ENCODE results near the gene SMIM41.

- TF ChIP-seq POLR2A (IDR thresholded peaks at IDR 0.05; ENCODE audit: low read length) (no peak), CTCF (IDR thresholded peaks at IDR 0.05) (no peak), BCL3 (IDR thresholded peaks at IDR 0.05) (no peak), USF2 (IDR thresholded peaks at IDR 0.05) (no peak), RFX5 (IDR thresholded peaks at IDR 0.05) (no peak), REST (IDR thresholded peaks at IDR 0.05) (no peak), ELK1 (IDR thresholded peaks at IDR 0.05; ENCODE audit: low read depth, low read length) (no peak), RAD21 (conservative IDR thresholded peaks at IDR 0.05 in 1 of 2, IDR thresholded peaks at IDR 0.05 in 1 of 2) (no peak)
Measured at GRCh38 chr12:52093346-52093745, 13.8 kb downstream of the SMIM41 start.
